SU-DHL-6 (cell line): ENCODE measurements around the gene EPB41L3.

Experiments
- H2AFZ ChIP-seq: fragments of 200-600 bp; sonication (generic); 2 replicates; pipeline ENCODE4 v1.6.1; 2014; ENCODE audit warnings: low read depth, mild to moderate bottlenecking, moderate library complexity, mixed read lengths, antibody characterized with exemption, low read length; ENCODE audit not compliant: severe bottlenecking
- H3F3A ChIP-seq: fragments of 200-600 bp; shearing (Covaris generic); 2 replicates; pipeline ENCODE4 v1.6.0; 2016; ENCODE audit warnings: antibody characterized with exemption, mild to moderate bottlenecking; ENCODE audit not compliant: insufficient read depth
- H3K27ac ChIP-seq: fragments of 200-600 bp; sonication (generic); 2 replicates; pipeline ENCODE4 v1.5.1; 2016; ENCODE audit warnings: low read depth, mild to moderate bottlenecking, low read length, moderate library complexity, mixed read lengths
- H3K27me3 ChIP-seq: fragments of 200-600 bp; sonication (generic), shearing (Covaris generic); 2 replicates; pipeline ENCODE4 v1.6.0; 2014; ENCODE audit warnings: mild to moderate bottlenecking, low read length
- H3K36me3 ChIP-seq: fragments of 200-600 bp; sonication (generic); 2 replicates; pipeline ENCODE4 v1.6.1; 2014; ENCODE audit warnings: mild to moderate bottlenecking, low read length, mixed read lengths
- H3K4me2 ChIP-seq: fragments of 300-600, 200-600 bp; shearing (Covaris generic), sonication (generic); 2 replicates; pipeline ENCODE4 v1.6.0; 2014; ENCODE audit warnings: low read length, low read depth, mild to moderate bottlenecking; ENCODE audit not compliant: poor library complexity, severe bottlenecking
- H3K4me3 ChIP-seq: fragments of 200-600 bp; sonication (generic); 2 replicates; pipeline ENCODE4 v1.5.1; 2014; ENCODE audit warnings: antibody characterized with exemption, low read length, mild to moderate bottlenecking, mixed read lengths; ENCODE audit not compliant: insufficient read depth, poor library complexity, severe bottlenecking
- H3K79me2 ChIP-seq: fragments of 200-600 bp; sonication (generic); 2 replicates; pipeline ENCODE4 v1.6.1; 2014; ENCODE audit warnings: mild to moderate bottlenecking, low read length, moderate library complexity; ENCODE audit not compliant: insufficient read depth
- H3K9ac ChIP-seq: fragments of 200-600 bp; sonication (generic); 2 replicates; pipeline ENCODE4 v1.7.0; 2014; ENCODE audit warnings: mild to moderate bottlenecking, low read length
- H3K9me2 ChIP-seq: fragments of 200-600 bp; sonication (generic); replicated peaks from 2 replicates; pipeline ENCODE4 v1.6.1; 2014; ENCODE audit warnings: low read length; ENCODE audit not compliant: insufficient read depth
- H3K9me3 ChIP-seq: fragments of 200-600 bp; sonication (generic); 2 replicates; pipeline ENCODE4 v1.6.1; 2014; ENCODE audit warnings: low read length, mixed read lengths; ENCODE audit not compliant: insufficient read depth
- H4K20me1 ChIP-seq: fragments of 200-600 bp; sonication (generic); 2 replicates; pipeline ENCODE4 v1.6.1; 2014; ENCODE audit warnings: low read depth, mild to moderate bottlenecking, antibody characterized with exemption, low read length, moderate library complexity, mixed read lengths
- EZH2phosphoT487 ChIP-seq: fragments of 200-600 bp; sonication (generic), shearing (Covaris generic); conservative IDR thresholded peaks from 2 replicates; pipeline ENCODE4 v1.6.1; 2018; ENCODE audit warnings: mild to moderate bottlenecking, antibody characterized with exemption, low read length, moderate library complexity, mixed read lengths
- TF ChIP-seq, protein P1 (sequence below): fragments of 200-600 bp; sonication (generic); IDR thresholded peaks from one replicate; pipeline ENCODE4 v1.5.1; 2017; ENCODE audit warnings: antibody characterized with exemption, mild to moderate bottlenecking, low read length, moderate library complexity; ENCODE audit not compliant: insufficient read depth, poor library complexity, severe bottlenecking

EPB41L3 gene

GRCh38 chr18:5467671-5468070, 76.1 kb downstream of the EPB41L3 start:
- Histone ChIP-seq H3F3A (no peaks in the 10 kb centered on the region), H3K9me3 (no peaks in the 10 kb centered on the region), H4K20me1 (no peaks in the 10 kb centered on the region), H3K9me2 (no peaks in the 10 kb centered on the region), H3K36me3 (no peaks in the 10 kb centered on the region), H3K79me2 (no peaks in the 10 kb centered on the region), H3K4me2 (no peak overlapping the region), H3K27me3 (no peaks in the 10 kb centered on the region), H3K9ac (no peak overlapping the region), H3K4me3 (no peak overlapping the region), H2AFZ (no peak overlapping the region), H3K27ac (no peak overlapping the region)
- no peak for TF ChIP-seq EZH2phosphoT487
- TF ChIP-seq, protein P1, sequence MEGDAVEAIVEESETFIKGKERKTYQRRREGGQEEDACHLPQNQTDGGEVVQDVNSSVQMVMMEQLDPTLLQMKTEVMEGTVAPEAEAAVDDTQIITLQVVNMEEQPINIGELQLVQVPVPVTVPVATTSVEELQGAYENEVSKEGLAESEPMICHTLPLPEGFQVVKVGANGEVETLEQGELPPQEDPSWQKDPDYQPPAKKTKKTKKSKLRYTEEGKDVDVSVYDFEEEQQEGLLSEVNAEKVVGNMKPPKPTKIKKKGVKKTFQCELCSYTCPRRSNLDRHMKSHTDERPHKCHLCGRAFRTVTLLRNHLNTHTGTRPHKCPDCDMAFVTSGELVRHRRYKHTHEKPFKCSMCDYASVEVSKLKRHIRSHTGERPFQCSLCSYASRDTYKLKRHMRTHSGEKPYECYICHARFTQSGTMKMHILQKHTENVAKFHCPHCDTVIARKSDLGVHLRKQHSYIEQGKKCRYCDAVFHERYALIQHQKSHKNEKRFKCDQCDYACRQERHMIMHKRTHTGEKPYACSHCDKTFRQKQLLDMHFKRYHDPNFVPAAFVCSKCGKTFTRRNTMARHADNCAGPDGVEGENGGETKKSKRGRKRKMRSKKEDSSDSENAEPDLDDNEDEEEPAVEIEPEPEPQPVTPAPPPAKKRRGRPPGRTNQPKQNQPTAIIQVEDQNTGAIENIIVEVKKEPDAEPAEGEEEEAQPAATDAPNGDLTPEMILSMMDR = no peak

DNA sequence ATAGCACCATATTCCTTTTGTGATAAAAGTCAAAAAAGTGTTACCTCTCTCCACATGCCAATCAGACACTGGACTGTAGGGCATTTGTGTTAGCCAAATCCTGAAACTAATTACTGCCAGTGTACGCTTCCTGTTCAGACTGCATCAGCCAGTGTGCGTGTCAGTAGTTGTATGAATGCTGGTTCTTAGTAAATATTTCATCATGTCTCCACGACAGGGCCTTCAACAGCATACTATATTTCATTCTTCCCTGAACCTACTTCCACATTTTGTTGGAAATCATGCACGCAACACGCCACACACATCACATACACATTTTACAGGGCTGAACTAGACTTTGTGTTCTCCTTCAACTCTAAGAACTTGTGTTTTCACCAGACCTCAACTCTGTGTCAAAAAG, 77.5 kb downstream of the EPB41L3 start:
- Histone ChIP-seq H3F3A (no peaks in the 10 kb centered on the region), H3K9ac (no peak overlapping the region), H4K20me1 (no peaks in the 10 kb centered on the region), H3K27me3 (no peaks in the 10 kb centered on the region), H3K4me2 (no peak overlapping the region), H3K79me2 (no peaks in the 10 kb centered on the region), H3K4me3 (no peak overlapping the region), H2AFZ (no peak overlapping the region), H3K36me3 (no peaks in the 10 kb centered on the region), H3K9me3 (no peaks in the 10 kb centered on the region), H3K27ac (no peak overlapping the region), H3K9me2 (no peaks in the 10 kb centered on the region)
- no peak for TF ChIP-seq EZH2phosphoT487
- TF ChIP-seq, protein P1 = no peak

DNA sequence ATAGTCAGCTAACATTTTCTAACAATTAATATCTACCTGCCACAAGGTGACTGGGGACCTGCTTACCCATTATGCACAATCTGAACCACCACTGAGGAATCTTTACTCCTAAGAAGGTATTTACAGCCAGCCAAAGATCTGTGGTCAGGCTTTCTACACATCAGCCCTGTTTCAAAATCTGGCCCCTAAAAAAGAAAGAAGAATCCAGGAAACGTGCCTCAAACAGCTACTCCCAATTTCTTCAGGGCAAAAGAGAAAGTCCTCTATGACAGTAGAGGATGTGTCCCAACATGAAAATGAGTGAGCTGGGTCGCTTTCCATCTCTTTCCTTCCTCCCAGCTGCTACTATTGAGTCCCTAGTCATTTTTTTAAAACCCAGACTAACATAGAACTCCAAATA, 79.5 kb downstream of the EPB41L3 start:
- no peaks in the 10 kb centered on the region for H3K27me3 ChIP-seq
- no peaks in the 10 kb centered on the region for H3F3A ChIP-seq
- H2AFZ ChIP-seq = no peak overlapping the region
- no peaks in the 10 kb centered on the region for H3K36me3 ChIP-seq
- no peaks in the 10 kb centered on the region for H3K79me2 ChIP-seq
- no peaks in the 10 kb centered on the region for H3K9me2 ChIP-seq
- H4K20me1 ChIP-seq = no peaks in the 10 kb centered on the region
- TF ChIP-seq EZH2phosphoT487 = no peak
- TF ChIP-seq, protein P1 = no peak
- no peak overlapping the region for H3K9ac ChIP-seq
- H3K4me3 ChIP-seq = no peak overlapping the region
- no peaks in the 10 kb centered on the region for H3K9me3 ChIP-seq
- no peak overlapping the region for H3K27ac ChIP-seq
- H3K4me2 ChIP-seq = no peak overlapping the region

GRCh38 chr18:5463831-5464230, 80.0 kb downstream of the EPB41L3 start:
- Histone ChIP-seq H3K9me3 (no peaks in the 10 kb centered on the region), H3K79me2 (no peaks in the 10 kb centered on the region), H3K4me2 (no peak overlapping the region), H3K4me3 (no peak overlapping the region), H3F3A (no peaks in the 10 kb centered on the region), H3K36me3 (no peaks in the 10 kb centered on the region), H3K9me2 (no peaks in the 10 kb centered on the region), H2AFZ (no peak overlapping the region), H3K27me3 (no peaks in the 10 kb centered on the region), H3K9ac (no peak overlapping the region), H4K20me1 (no peaks in the 10 kb centered on the region), H3K27ac (no peak overlapping the region)
- TF ChIP-seq EZH2phosphoT487 = no peak
- TF ChIP-seq, protein P1 = no peak
